Stimulated activated CD4-positive, alpha-beta T cell treated with anti-CD3 and anti-CD28 coated beads, Interleukin-1b, Interleukin-23, amount 100 ng/mL, for 4 hours (primary cell): Measurements from ENCODE around the gene FRMPD2.
"Not testable (repeated sequence)": the region's sequence is repeated elsewhere in the genome, so short reads cannot be mapped to it uniquely, and the experiment has no call there.

Source experiments
- DNase-seq, 2 donors: peaks; one replicate each; pipeline ENCODE4 v3.0.0-alpha.2; 2020; ENCODE audit warnings: low read depth in 2 of 2

Gene FRMPD2

GRCh38 chr10:48233559-48234005 is 40.9 kb downstream of the FRMPD2 start:
- no peak for DNase-seq

DNA sequence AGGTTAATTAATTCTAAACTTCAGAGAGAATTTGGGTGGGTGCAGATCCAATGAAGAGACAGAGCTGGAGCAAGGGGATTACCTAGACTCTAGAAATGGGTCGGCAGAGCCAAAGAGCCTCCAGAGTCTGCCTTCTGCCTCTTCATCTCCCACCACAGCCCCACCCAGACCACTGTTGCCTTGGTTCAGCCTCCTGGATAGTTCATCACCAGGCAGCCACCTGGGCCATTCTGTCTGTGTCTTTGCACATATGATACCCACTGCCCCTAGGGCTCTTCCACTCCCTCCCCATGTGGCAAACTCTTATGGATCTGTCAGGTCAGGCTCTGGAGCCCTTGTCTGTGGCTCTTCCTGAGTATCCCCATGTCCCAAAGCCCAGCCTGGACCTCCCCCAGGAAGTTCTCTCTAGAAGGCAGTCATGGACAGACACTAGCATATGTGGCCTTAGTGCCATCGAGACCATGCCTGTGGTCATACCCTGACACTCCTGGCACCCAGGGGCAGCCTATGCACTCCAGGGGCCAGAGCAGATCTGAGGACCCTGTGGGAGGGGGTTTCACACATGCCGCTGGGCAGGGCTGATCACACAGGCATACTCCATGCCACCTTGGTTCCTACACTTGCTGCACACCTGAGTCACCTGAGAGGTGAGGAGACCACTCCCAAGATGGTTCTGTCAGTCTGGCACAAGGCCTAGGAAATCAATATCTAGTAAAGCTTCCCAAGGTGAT is 41.6 kb downstream of the FRMPD2 start:
- DNase-seq: no peak

GRCh38 chr10:48231699-48232315 is 42.7 kb downstream of the FRMPD2 start:
- DNase-seq: no peak

- DNase-seq: no peak
Measured at GRCh38 chr10:48231178-48231577, 43.3 kb downstream of the FRMPD2 start.

DNA sequence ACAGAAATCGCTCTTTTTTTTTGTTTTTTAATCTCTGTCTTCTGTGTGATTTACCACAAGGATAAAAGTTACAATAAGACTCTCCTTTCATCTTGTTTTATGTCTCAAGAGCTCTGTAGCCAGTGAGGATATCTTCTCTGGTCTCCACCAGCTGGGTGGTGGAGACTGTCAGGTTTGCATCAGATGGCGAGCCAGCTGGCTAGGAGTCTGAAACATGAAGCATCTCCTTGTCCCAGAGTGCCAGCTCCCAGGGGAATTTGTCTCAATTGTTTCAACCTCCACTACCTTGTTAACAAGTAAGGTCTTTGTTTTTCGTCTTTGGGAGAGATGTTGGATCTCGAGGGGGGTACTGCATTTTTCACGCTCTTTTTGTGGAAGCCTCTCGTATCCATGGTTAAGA is 47.3 kb downstream of the FRMPD2 start:
- no peak for DNase-seq

- no peak for DNase-seq
Measured at GRCh38 chr10:48224979-48225560, 49.4 kb downstream of the FRMPD2 start.

DNA sequence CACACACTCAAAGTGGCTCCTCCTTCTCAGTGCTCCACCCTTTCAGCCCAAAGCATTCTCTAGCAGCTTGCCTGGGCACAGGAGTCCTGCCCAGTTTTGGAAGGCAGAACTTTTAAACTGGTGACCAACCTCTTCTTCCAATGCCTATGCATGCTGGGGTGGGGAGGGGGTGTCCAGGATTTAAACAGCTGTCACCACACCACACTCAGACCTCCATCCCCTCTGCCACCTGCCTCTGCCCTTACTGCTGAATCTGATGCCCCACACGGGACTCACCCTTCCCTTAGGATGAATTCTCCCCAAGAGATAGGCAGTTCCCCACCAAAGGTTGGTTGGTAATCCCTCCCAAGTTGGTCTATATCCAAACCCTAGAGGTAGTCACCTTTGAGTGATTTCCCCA is 50.2 kb downstream of the FRMPD2 start:
- DNase-seq: no peak

- DNase-seq: no peak
Measured at GRCh38 chr10:48221814-48222213, 52.7 kb downstream of the FRMPD2 start.

DNA sequence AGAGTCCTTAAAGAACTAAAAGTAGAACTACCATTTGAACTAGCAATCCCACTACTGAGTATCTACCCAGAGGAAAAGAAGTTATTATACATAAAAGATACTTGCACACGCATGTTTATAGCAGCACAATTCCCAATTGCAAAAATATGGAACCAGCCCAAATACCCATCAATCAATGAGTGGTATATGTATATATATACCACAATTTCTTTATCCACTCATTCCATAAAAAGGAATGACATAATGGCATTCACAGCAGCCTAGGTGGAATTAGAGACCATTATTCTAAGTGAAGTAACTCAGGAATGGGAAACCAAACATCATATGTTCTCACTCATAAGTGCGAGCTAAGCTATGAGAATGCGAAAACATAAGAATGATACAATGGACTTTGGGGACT is 53.5 kb downstream of the FRMPD2 start:
- not testable (repeated sequence) for DNase-seq

GRCh38 chr10:48219194-48219593 is 55.3 kb downstream of the FRMPD2 start:
- no peak for DNase-seq

DNA sequence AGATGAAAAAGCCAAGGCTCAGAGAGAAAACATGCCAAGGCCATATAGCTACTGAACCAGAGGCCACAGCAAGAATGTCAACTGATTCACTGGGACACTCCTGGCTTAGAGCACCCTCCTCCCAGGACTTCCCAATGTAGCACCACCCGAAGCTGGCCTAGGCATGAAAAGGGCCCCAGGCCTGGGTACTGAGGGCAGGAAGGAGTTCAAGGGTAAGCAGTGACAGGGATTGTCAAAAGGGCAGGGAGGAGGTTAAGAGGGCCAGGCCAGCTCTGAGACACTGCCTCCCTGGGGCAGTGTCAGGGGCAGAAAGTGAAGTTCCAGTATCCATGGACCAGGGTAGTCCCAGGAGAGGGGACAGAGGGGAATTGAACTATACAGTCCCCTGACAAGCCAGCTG is 57.8 kb downstream of the FRMPD2 start:
- DNase-seq: no peak

- no peak for DNase-seq
Measured at GRCh38 chr10:48216204-48216505, 58.3 kb downstream of the FRMPD2 start.

DNA sequence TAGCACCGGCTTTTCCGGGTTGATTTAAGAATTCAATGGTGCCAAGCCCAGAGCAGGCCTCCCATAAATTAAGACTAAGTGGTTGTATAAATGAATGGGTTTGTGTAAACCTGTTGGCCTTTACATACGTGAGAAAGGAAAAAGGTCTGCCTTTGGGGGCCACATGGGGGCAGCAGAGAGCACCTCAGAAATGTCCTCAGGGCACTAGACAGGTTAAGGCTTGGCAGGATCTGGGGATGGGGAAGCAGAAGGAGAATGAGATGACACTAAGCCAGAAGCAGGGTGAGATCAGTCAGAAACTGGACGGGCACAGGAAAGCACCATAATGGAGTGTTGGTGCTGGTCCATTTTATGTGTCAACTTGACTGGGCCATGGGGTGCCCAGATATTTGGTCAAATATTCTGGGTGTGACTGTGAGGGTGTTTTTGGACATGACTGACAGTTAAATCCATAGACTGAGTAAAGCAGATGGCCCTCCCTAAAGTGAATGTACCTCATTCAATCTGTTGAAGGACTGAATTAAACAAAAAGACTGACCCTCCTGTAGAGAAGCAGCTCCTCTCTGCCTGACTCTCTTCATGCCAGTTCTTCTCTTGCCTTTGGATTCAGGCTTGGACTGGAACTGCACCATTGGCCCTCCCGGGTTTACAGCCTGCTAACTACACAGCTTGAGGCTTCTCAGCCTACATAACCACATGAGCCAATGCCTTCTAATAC is 58.9 kb downstream of the FRMPD2 start:
- peak in 1 of 2 donors; percentile 23 for DNase-seq

DNA sequence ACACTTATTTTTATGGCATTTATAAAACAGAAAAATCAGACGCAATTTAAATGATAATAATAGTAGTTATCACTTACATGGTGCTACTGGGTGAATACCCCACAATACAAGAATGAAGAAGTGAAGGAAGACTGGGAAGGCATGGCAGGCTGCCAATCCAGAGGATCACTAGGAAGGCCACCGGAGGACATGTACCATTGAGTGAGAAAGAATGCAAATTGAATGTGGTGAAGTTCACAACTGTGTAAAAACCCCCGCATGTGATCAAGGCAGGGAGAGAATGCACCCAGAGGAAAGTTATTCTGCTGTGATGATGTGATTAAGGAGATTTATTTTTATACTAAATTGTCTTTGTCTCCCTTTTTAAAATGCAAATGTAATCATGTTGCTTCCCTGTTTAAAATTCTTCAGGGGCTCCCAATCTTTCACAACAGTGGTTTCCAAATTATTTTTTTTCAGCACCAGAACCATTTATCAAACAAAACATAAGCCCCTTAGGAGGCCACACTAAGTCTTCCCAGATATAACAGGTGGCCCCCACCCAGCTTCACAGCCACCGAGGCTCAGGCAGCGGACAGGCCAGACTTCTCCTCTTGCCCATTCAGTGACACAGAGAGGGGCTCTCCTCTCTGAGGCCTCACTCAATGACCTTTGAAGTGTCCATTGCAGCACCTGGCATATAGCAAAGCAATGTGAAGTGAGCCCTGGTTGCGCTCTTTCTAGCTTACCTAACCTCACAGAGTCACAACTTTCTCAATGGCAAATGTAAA is 59.6 kb downstream of the FRMPD2 start:
- DNase-seq: no peak

DNA sequence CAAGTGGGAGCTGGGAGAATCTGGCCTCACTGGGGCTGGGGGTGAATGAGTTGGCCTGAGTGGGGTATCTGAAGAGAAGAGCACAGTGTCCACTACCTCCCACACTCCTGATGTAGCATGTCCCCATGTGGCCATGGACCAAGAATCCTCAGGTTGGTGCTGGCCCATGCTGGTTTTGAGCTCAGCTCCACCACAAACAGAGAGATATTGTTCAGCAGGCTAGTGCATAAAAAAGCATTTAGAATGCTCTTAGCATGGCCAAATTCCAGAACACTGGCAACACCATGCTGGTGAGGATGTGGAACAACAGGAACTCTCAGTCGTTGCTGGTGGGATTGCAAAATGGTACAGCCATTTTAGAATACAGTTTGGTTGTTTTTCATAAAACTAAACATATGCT is 61.4 kb downstream of the FRMPD2 start:
- no peak for DNase-seq

DNA sequence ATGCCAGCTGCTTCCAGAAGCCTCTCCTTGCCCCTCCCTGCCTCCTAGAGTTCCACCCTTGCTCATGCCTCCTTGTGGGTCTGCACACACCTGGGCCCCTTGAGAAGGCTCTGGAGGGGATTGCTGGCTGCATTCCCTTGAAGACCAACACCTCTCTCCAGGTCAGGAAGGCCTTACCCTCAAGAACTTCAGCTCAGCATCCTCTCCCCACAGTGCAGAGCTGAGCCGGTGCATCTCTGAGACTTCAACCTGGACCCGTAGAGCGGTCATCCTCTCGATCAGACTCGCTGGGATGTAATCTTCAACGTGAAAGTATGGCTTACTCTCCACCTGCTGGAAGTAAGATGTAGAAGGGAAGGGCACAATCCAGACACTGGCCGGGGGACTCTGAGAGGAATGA is 62.7 kb downstream of the FRMPD2 start:
- DNase-seq: no peak

GRCh38 chr10:48210966-48211365 is 63.5 kb downstream of the FRMPD2 start:
- DNase-seq: no peak

DNA sequence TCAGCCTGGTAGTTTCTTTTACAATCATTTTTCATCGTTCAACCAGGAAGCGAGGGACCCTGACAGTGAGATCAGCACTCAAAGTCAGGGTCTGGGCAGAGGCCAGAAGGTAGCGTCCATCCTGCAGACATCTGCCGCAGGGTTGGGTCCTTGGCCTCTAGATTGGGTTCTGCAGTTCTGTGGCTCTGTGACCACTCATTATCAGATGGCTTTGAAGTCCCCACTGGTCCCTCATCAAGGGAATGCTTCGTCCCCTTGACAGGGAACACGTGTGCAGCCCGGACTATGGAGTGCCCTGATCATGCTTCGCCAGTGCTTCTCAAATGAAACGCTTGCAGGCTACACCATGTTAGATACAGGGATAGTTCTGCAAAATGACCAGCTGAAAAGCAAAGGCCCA is 64.1 kb downstream of the FRMPD2 start:
- no peak for DNase-seq

DNA sequence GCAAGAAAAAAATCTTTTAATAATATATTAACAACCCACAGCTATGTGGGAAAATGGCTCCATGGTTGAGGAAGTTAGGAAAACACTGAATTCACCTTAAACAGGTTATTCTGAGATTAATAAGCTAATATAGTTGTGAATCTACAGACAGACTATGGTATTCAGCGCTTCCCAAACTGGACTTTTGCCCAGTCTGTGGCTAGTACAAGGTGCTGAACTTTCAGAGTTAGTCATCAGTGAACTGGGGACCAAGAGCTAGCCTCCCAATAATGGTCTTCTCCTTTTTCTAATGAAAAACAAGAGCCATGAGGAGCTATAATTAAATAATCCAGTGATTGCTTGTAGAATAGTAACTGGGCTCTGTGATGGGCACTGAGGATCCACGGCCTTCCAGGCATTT is 65.3 kb downstream of the FRMPD2 start:
- DNase-seq: no peak

DNA sequence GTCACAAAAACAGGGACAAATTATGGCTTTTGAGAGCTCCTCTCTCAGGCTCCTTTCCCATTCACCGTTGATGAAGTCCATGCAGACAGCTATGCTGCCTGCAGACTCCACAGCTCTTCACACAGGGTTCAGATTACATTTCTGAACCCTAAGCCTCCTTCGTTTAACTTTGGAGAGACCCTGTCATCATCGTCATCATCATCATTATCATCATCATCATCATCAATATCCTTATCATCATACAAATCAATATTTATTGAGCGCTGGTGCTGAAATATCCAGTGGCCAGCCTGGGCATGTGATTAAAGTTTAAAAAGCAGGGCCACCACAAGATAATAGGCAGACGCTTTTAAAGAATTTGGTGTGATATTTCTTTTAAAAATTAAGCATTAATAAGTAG is 66.6 kb downstream of the FRMPD2 start:
- no peak for DNase-seq

DNA sequence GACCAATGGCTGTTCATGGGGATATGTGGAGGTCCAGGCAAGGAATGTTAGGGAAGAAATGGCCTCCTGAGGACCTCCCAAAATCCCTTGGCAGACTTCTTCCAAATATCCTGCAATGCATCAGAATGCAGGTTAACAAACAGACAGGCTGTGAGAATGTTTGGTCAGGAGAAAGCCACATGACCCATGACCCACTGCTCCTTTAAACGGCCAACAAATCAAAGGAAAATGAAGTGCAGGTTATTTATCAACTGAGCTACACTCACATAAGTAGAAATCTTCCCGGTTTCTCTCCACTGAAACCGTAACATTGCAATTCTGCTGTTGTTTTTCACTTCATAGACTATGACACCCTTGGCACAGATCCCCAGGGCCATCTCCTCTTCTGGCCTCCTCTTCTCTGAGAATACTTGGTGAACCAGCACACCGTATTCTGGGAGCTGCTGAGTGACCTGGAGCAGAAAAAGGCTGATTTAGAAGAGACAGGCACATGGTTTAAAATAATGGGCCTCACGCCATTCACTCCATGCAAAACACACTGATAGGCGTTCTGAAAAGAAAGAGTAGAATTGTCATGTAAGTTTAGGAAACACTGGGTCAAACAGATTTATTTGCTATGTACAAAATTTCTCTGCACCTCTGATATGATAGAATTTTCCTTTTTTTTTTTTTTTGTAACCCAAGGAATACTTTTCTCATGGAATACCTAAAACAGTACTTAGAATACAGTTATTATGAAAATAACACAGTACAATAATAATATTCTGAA is 67.8 kb downstream of the FRMPD2 start:
- no peak for DNase-seq
